ENCODE results near the gene KCP. TPM values are rescaled to one million over a fixed set of nuclear protein-coding genes. Genes with fewer than 3 reads are reported as not detected.

The KCP gene
- total RNA-seq, 1 donor from 2014 or later = not detected

DNA sequence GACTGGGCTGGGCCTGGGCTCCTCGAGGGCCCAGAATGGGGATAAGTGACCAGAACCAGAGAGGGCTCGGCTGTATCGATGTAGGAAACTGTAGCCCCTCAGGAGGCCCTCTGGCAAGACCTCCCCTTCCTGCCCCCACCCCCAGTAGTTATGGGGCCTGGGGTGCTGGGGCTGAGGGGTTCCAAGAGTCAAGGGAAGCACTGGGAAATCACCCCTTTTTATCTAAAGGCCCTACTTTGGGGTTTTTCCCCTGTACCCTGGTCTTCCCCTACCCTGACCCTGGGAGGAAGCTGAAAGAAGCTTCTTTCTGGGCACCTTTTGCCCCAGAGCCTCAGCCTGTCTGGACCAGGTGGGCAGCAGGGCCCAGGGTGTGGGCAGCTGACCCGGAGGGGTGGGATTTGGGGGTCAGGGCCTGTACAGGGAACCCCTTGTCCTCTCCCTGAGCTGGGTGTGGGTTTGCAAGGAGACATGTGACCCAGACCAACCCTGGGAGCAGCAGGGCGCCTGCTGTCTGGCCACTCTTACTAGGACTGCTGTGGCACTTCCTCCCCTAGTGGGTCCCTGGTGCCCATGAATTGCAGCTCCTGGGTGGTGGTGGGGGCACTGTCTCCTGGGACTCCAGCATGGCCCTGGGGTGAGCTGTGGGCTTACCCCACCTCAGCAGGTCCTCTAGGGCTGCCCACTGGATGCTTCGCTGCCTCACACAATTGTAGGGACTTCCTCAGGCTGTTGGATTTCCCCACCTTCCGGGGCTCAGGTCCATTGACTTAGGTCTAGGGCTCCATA lies 28.8 kb upstream of the KCP start:
- DNase-seq (ENCODE audit: low read depth in 2 of 2) = no peak

DNA sequence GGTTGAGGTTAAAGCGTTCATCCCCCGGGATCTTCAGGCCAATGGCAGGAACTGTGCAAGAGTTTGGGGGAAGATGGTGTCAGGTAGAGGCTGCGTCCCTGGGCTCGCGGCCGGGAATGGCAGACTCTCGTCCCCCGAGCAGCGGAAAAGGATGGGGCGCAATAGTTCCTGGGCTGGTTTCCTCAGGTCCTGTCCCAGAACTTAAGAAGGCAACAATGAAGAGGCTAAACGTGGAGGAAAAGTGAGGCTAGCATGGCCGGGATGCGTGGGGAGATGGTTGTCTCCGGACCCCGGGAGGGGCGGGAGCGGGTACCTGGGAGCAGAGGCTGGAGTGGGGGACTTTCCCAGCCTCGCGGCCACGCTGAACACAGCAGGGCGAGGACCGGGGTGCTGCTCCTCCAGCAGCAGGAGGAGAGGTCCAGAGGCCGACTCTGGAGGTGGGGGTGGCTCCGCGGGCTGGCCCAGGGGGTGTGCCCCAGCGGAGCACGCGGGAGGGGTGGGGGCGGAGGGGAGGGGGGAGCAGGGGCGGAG lies 28.1 kb upstream of the KCP start:
- no peak for DNase-seq (ENCODE audit: low read depth in 2 of 2)

DNA sequence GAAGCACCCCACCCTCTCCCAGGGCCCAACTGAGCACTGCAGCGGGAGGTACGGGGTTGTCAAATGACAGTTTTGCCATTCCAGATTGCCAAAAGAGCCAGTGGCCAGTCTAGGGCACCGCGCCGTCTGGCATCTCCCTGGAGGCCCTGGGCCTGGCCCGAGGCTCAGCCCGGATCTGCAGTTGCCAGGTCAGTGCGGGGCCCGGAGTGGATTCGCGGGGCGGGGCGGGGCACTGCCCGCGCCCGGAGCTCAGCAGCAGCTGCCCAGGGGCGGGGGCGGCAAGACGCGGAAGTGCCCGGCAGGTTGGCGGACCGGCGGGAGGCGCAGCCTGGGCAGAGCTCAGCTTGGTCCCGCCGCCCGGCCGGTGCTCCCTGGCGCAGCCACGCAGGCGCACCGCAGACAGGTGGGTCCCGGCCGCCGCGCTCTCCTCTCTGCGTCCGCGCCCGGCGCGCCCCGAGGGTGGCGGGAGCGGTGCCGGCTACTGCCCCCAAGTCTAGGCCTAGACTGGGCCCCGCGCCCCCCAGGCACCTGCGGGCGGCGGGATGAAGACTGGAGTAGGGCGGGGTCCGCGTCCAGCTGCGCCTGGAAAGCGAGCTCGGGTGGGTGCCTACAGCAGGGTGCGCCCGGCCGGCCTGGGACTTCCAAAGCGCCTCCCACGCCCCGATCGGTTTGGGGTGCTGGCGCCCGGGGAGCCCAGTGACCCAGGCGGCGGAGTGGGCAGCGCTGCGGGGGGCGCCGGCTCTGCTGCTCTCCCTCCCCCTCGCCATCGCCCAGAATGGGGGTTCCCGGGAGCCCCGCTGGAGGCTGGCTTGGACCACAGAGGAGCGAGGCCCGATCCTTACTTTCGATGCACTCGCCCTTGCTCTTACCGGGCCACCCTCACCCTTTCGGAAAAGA lies 27.4 kb upstream of the KCP start, which contains the start of gene IRF5:
Gene IRF5 (plus strand): TSS at position 281 of the 897 bp plus-strand sequence. CDS start 4,155 bp downstream, outside the sequence.
- peak in 1 of 2 donors; percentile 8 for DNase-seq (ENCODE audit: low read depth in 2 of 2)

DNA sequence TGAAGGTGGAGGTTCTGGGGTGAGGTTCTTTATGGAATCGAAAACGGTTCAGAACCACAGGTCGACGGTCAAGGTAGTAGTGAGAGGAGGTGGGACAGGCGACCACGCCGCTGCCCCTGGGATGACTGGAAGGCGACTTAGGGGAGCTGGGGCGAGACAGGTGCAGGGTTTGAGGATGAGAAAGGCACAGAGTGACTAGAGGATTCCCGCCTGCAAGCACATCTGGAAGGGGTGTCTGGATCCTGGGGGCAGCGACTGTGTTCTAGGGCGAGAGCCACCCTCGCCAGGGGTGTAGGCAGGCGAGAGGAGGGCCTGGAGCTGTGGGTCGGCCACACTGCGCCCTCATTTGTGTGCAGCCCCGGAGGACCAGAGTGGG lies 26.8 kb upstream of the KCP start:
- no peak for DNase-seq (ENCODE audit: low read depth in 2 of 2)

DNA sequence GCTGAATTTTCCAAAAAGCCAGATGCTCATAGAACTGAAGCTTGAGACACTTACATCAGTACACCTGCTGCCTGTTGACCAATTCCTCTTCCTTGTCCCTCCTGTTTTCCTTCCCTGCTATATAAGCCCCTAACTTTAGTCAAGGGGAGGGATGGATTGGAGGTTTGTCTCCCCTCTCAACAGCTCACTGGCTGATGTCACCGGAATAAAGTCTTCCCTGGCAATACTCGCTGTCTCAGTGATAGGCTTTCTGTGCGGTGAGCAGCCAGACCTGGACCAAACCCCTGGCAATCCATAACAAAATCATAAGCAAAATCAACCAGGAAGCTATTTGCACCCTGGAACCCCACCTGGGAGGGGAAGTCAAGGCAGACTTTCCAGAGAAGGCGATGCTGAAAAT lies 26.3 kb upstream of the KCP start:
- no peak for DNase-seq (ENCODE audit: low read depth in 2 of 2)

DNA sequence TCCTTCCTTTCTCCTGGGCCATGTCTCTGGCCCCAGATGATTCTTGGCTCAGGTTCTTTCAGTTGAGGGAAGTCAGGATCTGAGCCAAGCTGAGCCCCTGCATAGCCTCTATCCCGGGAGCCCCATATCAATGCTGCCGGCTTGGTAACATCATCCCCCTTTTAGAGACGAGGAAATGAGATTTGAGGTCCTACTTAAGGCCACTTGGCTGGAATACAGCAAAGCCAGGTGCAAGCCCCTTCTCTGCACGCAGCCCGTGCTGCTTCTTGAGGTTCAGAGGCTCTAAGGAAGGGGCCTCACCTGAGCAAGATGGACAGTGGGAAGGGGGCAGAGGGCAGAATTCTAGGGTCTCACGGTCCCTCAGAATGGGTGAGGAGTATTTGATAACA lies 24.8 kb upstream of the KCP start:
- no peak for DNase-seq (ENCODE audit: low read depth in 2 of 2)

DNA sequence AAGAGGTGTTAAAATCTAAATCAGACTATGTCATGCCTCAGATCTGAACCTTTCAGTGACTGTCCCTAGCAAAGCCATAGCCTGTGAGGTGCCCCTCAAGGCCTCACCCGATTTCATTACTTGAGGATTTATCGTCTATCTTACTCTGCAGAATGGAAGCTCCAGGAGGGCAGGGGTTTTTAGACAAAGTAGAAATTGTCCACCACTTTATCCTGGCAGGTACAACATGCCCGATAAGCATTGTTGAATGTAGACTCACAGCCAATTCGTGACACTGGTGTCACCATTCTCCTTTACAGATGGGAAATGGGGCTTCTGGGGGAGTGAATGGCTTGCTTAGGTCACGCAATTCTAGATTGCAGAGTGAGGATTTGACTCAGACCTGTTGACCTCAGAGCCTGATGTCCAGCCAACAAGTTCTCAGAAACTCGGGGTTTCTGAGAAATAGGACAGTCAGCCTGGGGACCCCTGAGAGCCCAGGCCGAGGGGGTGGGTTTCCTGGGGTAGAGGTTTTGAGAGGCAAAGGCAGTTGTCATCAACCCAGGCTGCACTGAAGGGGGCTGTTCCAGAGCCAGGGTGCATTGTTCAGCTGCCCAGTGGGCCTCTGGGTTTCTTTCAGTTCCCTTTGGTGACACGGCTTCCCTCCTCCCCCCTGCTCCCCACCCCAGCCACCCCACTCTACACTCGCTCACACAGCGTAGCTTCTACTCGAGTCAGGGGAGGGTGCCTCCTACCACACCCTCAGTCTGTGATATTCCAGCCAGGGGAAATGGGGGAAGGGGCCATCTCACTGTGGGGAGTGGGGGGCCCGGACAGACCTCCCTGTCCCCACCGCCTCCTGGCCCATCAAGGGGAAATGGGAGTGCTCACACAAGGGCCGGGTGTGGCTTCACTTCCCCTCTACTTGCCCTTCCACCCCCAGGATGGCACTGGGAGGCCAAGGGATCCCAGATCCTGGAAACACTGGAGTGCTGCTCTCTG lies 24.1 kb upstream of the KCP start:
- DNase-seq (ENCODE audit: low read depth in 2 of 2) = no peak

DNA sequence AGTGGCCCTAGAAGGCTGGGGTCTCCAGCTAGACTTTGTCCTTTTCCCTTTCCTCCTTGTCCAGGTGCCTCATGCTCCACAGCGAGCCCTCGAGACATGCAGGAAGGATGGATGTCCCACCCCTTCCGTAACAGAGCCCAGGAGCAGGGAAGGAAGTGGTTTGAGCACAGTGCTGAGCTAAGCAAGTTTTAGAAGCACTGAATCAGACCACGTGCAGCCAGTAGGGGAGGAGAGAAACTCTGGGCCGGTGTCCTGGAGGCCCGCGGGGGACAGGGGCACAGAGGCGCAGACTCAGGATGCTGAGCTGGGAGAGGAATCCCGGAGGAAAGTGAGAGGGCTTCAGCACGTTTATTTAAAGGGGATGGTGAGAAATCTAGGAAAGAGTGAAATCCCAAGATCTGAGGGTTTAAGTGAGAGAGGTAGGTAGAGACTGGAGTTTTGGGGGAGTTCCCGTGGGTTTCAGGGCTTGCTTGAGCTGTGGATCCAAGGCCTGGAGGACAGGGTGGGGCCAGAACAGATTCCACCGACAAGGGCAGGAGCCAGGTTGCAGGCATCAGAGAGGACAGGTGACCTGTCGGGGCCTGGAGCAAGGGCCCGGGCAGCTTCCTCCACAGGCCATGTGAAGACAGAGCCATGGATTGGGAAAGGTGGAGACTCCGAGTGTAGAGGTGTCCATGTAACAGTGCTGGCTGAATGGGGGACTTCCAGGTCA lies 22.8 kb upstream of the KCP start:
- DNase-seq (ENCODE audit: low read depth in 2 of 2) = no peak

DNA sequence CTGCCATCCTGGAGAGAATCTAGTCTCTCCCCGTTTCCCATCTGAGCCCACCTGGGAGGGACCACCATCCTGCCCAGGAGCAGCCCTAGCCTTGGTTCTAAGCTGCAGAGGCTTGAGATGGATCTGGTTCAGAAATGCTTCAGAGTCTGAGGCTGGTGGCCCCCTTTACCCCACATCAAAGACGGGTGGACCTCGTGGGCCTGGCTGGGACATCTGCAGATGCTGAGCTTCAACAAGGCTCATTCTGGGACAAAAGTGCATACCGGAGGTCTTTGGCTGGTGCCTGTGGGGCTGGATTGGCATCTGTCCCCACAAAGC lies 22.3 kb upstream of the KCP start:
- DNase-seq (ENCODE audit: low read depth in 2 of 2) = no peak

DNA sequence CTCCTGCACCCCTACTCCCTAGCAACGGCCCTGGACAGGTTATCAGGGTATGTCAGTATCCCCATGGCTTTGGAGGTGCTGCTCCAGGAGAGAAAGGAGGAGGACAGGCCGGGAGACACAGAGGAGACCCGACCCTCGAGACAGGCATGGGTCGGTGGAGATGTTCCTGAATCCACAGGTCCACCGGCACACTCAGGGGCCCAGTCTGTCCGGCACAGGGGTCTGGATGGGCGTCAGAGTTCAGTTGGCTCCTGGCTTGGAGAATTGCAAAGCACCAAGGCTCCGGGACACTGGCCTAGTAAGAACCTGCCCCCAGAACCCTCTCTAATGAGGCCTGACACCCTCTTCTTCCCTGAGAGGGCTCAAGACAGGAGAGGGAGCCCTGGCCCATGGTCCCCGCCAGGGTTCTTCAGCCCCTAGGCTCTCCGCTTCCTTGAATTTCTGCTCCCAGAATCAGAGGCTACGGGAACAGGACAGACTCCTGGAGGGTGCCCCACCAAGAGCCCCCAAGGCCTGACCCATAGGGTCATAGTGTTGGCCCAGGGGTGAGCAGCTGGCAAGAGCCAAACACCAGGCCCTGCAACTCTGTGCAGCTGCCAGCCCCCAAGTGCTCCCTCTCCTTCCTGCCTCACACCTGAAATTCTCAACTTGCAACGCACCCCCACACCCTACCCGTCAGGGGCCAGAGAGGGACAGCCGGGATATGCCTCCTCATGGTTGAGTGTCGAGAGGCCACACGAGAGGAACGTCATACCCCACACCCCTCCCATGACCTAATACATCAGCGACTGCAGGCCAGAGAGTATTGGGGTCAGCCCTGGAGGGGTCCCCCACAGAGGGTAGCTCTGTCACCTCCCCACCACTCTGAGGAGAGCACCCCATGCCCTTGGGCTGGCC lies 21.7 kb upstream of the KCP start:
- no peak for DNase-seq (ENCODE audit: low read depth in 2 of 2)

DNA sequence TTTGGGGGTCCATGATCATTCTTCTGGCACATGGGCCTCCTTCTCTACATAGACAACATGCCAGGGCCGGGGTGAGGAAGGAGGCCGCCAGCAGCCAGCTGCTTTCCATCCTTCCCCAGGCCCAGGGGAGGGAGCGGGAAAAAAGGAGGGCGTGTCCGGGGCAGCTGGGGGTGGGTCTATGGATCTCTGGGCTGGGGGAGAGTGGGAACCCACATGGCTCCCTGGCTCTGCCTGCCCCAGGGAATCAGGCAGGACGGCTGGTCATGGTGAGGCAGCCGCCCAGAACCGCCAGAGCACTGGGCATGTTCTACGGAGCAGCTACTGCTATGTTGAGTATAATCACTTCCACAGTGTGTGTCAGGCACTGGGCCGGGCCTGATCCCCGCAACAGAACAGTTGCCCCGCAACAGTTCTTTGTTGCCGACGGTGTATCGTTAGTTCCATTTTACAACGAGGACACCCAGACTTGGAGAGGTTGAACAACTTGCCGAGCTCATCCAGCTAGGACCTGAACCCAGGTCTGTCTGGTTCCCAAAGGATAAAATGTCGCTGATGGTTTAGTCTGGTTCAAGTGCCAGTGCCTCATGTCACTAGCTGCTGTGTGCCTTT lies 20.8 kb upstream of the KCP start:
- no peak for DNase-seq (ENCODE audit: low read depth in 2 of 2)

DNA sequence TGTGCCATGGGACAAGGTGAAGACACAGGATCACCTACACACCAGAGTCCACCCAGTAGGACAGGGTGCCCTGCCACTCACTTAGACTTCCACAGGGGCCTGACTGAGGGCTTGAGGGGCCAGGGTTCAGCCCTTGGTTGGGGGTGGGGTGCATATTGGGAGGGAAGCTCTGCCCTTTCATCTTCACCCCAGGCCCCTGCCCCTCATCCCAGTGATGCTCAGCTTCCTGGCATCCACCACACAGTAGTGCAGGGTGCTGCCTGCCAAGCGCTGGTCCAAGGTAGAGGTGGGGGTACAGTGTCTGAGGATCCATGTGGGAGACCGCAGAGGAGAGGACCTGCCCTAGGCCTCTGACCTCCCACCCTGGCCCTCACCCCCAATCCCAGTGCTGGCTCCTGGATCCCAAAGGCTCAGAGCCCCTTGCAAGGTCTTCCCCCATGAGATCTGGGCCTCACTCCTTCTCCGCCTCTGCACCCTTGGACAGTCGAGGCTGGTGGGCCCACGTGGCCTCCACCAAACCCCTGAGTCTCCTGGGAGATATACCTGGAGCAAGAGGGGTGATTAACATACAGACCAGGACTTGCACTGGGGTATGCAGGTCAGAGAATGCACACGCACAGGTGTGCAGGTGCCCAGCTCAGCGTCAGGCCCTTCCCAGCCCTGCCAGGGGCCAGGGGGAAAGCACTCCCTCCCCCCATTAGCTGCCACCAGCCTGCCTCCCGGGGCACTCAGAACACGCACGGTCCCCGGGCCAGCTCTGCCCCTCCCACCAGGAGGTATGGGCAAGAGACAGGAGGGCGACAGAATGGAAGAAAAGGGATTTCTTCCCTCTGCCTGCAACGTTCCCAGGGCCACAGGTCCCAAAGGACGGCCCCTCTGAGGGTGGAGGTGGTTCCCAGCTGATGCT lies 18.6 kb upstream of the KCP start:
- no peak for DNase-seq (ENCODE audit: low read depth in 2 of 2)

DNA sequence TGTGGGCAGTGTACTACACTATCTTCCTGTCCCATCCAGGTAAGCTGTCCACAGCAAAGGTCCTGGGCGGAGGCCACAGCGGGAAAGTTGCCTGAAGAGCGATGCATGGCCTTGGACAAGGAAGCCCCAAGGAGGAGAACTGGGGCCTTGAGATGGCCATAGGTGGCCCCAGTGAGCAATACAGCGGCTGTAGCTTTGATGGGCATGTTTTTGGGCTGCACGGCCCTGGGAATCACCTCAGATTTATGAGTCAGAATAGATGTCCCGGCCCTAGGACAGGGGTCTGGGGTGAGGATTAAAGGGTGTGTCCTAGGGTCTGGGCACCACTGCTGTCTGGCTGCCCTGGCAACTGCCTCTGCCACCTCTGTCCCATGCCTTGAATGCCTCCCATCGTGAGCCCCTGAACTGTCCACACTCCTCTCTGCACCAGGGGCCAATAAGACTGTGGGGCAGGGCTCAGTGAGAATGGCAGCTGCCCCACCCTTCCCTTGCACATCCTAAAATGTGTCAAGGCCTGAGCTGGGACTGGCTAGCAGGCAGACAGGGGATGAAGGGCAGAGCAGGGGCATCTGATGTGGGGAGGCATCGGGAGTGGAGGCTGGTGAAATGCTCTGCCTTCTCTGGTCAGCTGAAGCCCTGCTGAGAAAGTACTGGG lies 17.8 kb upstream of the KCP start:
- DNase-seq (ENCODE audit: low read depth in 2 of 2) = no peak

DNA sequence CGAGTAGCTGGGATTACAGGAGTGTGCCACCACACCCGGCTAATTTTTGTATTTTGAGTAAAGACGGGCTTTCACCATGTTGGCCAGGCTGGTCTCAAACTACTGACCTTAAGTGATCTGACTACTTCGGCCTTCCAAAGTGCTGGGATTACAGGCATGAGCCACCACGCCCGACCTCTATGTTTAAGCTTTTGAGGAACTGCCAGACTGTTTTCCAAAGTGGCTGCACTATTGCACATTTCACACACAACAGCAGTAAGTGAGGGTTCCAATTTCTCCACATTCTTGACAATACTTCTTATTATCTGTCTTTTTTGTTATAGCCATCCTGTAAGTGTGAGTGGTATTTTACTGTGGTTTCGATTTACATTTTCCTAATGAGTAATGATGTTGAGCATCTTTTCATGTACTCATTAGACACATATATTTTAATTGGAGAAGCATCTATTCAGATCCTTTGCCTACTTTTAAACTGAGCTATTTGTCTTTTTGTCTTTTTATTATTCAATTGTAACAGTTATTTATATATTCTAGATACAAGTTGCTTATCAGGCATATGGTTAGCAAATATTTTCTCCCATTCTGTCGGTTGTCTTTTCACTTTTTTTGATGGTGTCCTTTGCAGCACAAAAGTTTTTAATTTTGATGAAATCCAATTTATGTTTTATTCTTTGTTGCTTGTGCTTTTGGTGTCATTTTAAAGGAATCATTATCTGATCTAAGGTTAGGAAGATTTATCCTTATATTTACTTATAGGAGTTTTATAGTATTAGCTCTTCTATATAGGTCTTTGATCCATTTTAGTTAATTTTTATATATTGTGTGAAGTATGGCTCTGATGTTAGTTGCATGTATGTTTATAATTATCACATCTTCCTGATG lies 14.4 kb upstream of the KCP start:
- DNase-seq (ENCODE audit: low read depth in 2 of 2) = no peak

DNA sequence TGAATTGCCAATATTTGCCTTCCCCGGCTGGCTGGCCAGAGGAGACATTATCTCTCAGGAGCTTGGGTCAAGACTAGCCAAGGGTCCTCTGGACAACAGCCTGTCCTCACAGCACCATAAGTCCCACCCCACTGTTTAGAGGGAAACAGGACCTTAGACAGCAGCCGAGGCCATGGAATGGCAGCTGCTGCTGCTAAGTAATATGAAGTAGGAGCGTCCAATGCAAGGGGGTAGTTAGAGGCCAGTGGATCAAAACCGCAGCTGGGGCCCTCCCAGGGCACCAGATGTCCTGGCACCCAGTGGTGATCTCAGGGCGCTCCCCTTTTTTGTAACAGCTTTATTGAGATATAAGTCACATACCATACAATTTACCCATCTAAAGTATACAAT lies 12.9 kb upstream of the KCP start:
- DNase-seq (ENCODE audit: low read depth in 2 of 2) = no peak

DNA sequence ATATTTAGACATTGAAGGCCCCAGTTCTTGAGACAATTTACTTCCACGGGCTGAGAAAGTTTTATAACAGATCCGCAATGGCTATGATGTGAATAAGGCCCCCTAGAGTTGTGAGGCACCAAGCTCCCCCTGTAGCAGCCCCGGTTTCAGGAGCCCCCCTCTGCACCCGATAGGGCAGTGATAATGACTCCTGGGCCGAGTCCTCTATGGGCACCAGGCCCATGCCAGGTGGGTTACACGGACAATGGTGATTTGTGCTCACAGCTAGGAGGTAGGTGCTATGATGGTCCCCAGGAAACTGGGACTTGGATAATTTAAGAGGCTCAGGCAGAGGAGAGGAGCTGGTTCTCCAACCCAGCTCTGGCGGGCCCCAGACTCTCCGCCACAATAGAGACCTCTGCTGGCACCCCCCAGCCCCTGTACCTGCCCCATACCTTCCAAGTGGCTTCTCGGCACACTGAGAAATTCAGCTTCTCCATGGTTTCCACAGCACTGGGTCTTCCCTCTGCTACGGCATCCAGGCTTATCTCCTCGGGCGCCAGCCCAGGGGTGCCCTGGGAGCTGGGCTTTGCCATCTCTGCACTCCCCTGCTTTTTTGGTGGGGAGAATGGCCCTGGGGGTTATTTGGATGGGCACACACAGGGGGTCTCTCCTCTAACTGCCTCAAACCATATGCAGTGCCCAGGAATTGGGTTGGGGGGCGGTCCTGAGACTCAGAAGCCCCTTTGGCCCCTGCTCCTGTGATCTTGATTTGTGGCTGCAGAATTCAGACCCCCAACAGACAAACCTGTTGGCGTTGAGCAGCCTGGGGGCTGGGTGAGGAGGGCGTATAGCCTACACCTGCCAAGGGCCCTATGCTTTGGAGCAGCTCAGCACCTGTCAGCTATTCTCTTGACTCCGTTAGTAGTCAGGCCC lies 12.2 kb upstream of the KCP start:
- no peak for DNase-seq (ENCODE audit: low read depth in 2 of 2)
